Stimulated activated CD4-positive, alpha-beta T cell treated with anti-CD3 and anti-CD28 coated beads, Interleukin-1b, Interleukin-23, amount 100 ng/mL, for 24 hours (primary cell): ENCODE results near the gene RAP2A.

Source experiments
- DNase-seq, 4 experiments: peaks; one replicate each; pipeline ENCODE4 v3.0.0-alpha.2; 2020; ENCODE audit warnings: low read depth in 4 of 4, low spot score in 1 of 4

Gene RAP2A

DNA sequence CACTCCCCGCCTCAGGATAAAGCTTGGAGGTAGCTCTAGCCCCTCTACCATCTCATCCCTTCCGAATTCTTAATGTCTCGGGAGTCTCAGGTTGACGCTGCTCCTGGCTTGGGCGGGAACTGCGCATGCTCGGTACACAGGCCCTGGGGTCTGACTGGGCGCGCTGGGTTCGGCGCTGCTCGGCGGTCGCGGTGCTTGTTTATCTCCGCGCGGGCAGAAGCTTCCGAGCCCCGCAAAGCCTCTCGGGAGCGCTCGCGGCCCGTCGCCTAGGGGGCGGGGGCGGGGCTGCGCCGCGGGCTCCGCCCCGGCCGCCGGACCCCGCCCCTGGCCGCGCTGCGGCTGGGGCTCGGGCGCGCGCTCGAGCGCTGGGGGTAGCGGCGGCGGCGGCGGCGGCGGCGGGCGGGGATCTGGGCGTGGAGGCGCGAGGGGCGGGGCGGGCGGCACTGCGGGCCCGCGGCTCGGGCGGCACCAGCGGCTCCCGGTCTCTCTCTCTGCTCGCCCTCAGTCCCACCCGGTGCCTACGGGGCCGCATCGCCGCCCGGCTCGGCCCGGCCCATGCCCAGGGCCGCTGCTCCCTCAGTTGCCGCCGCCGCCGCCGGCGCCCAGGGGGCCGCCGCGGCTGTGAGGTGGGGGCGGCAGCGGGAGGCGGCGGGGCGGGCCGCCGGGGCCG, at the start of gene RAP2A:
Gene RAP2A, plus strand, starts transcription at position 443 of the 670 bp plus-strand sequence. CDS start 302 bp downstream, outside the sequence.
- DNase-seq = peak; percentile 70 to 83 (median 82)

DNA sequence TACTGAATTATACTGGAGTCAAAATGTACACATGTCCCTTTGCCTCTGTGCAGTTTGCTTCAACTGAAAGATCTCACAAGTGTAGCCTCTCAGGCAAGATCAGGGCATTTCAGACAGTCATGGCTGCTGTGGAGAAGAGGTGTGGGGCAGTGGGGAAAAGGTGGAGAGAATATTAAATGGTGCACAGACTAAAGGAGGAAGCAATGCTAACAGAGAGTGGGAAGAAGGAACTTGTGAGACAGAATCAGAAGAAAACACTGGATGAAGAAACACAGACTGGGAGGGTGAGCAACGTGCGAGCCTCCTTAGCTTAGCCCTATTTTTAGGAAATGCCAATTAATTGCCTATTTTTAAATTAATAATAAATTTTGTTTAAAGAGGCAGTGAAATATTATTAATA, 49.6 kb upstream of the RAP2A start:
- no peak for DNase-seq

DNA sequence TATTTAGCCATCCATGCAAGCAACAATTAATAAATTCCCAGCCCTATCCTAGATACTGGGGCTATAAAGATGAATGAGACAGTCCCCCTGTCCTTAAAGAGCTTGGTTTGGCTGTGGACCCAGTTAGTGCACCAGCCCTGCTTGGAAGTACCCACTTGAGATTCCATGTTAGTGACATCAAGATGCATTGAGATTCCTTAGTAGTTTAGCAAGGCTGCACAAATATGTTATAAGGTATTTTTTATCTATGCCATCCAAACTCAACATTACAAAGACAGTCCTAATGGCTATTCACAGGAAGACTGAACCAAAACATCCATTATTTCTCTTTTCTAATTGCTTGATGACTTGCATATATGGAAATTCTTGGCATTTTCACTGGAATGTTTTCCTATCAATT, 48.8 kb upstream of the RAP2A start:
- DNase-seq = no peak

DNA sequence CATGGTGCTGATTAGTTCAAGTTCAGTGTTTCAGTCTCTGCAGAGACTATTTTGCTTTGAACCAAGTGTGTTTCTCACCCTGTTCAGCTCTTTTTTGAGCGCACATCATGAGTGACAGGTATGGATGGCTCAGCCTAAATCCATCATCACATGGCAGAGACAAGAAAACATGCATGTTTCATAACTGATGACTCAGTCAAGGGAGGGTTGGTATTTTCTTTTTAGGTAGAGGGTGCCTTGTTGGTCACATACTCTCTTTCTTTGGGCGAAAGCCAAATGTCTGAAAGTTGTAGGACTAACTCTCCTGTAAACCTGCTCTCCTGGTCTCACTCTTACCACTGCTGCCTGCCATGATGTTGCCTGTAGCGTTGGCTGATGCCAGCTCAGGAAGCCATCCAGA, 48.1 kb upstream of the RAP2A start:
- no peak for DNase-seq

DNA sequence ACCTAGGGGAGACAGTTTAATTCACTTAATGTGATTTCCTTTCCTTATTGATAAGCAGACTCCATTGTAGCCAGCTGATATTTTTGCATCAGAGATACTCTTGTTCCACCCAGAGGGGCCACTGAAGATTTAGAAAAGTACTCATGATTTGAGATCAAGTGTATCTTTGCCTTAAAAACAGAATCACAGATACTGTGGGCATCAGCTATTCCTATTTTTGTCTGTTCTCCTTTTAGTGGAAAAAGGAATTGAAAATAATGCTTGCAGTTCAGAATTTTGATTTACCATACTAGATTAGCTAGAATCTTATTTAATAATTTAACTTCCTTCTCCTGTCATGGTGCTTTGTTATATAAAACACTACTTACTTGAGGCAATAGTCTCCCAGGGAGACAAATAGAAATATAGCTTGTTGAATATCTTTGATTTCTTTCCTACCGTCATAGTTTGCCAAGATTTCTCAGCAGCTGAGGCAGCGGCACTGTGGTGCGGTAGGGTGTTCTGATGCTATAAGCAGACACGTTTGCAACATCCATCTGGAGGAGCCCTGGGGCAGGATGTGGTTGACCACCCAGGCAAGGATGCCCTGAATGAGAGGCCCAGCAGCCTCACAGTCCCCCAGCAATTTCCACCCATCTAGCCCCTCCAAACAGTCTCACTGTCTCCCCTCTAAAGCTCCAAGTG, 47.0 kb upstream of the RAP2A start:
- no peak for DNase-seq

DNA sequence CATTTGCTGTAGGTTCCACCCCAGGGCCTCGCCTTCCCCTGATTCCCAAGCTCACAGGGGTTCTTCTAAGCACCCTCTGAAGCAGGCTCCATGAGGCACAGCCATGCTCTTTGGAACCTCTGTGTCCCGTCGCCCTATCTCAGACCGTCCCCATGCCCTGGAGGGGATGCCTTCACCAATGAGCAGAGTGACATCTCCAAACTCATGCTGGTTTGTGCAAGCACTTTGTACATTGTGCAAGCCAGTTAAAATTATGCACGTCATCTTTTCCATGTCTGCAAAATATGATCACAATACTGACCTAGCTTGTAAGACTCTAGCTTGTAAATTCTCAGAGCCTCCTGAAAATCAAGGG, 46.5 kb upstream of the RAP2A start:
- DNase-seq = no peak

DNA sequence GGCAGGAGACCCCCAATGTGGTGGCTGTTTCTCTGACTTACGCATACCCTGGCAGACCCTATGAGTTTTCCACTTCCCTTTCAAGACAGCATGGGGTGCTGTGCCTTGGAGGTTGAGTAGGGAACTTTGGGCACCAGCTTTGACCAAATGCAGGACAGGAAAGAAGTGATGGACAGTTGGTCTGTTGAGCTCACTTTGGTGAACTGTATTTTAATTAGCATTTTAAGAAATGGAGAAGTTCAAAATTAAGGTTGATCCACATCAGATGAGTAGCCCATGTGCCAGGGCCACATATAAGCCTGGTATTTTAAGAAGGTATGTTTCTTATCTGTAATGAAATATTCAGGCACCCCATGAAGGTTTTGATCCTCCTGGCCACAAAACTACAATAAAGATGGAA, 46.1 kb upstream of the RAP2A start:
- no peak for DNase-seq

DNA sequence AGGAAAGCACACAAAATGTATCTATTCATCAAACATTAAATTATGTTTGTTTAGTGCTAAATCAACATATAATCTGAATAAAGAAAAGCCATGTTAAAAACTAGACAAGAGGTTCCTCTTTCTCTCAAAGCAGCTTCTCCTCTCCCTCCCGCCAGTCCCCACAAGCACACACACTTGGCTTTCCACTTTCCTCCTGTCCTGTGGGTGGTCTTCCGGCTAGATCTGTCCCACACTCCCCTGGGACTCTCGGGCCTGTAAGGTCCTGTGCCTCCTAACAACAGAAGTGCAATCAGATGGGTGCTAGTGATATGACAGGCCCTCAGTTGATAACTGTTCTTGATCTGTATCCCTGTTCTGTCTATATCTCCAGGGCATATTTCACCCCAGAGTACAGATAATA, 45.6 kb upstream of the RAP2A start:
- DNase-seq = no peak

DNA sequence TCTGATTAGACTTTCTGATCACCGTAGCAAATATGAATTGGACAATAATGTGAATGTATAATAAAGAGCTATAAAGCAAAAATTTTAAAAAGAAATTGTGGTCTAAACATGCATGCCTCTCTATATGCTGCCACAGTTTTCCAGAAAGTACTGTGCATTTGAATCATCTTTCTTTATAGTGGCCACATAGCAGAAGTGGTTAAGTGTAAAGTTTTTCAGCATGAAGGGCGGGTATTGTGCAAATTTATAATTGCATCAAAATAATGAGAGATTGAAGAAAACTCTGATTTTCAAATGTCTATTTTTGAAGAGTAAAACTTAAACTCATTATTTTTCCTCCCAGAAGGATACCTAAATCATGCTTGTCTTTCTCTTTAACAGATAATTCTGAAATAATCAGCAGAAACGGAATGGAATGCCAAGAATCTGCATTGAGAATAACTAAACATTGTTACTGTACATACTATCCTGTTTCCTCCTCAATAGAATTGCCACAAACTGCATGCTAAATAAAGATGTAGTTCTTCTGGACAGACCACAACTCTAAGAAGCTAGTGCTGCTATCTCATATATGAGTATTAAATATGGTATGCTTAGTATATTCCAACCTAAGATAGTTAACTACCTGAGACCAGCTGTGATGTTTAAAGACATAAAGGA, 42.9 kb upstream of the RAP2A start:
- DNase-seq = no peak

DNA sequence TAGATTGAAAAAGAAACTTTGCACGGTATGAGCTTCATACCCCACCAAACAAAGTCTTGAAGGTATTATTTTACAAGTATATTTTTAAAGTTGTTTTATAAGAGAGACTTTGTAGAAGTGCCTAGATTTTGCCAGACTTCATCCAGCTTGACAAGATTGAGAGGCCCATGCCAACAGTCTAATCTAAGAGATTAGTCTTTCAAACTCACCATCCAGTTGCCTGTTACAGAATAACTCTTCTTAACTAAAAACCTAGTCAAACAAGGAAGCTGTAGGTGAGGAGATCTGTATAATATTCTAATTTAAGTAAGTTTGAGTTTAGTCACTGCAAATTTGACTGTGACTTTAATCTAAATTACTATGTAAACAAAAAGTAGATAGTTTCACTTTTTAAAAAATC, 41.9 kb upstream of the RAP2A start:
- no peak for DNase-seq

DNA sequence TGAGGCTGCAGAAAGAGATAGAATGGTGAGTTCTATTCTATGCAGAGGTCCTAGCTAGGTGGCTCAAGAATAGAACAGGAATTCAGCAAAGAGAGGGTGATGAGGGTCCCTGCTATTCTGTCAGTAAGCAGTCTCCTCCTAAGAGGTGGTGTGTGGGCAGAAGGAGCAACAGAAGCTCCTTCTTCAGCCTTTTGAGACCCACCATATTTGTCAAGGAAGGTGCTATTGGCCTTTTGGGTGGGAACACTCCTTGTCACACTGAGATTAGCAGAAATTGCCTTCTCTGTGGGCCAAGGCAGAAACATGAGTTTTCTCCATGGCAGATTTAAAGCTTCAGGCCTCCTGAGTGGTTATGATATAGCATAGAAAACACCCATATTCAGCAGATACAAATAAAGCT, 39.4 kb upstream of the RAP2A start:
- DNase-seq = no peak

DNA sequence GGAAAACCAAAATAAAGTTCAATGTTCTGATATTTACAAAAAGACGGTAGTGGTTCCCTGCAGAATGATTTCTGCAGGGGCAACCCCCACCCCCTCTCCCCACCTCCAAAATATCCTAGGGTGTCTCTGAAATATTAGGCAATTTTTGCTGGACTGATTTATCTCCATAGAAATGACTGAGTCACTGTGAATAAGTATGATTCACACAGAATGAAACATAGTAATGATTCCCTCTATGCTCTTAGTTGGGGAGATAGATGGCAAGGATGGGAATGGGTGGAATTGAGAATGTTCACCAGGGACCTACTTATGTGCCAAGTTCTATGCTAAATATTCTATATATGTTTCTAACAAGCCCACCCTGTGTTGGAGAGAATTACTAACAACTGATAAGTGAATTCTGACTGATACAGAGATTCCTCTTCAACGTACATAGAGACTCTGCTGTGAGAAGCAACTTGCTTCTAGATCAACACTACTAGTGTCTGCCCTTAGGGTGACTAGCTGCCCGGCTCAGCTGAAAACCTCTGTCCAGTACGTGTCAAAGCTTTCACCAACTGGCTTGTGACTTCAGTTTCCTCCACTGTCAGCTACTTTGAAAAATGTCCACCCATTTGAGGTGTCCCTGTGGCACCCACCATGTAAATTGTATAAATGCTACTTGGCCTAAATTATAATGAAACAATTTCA, 38.4 kb upstream of the RAP2A start:
- no peak for DNase-seq

DNA sequence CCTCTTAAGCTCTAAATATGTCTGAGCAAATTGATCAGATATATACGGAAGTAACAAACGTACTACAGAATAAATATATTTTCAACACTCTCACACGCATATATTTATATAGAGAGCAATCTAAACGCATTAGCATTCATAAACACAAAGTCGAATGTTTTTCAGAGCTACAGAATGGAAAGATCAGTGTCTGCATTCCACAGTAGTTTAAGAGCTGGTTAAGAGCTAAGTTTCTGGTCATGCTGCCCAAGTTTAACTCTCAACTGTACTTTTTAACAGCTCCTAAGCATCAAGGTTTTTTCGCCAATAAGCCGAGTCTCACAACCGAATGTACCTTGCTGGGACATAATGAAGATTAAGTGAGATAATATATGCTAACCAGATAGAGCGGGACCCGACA, 36.7 kb upstream of the RAP2A start:
- DNase-seq = no peak

DNA sequence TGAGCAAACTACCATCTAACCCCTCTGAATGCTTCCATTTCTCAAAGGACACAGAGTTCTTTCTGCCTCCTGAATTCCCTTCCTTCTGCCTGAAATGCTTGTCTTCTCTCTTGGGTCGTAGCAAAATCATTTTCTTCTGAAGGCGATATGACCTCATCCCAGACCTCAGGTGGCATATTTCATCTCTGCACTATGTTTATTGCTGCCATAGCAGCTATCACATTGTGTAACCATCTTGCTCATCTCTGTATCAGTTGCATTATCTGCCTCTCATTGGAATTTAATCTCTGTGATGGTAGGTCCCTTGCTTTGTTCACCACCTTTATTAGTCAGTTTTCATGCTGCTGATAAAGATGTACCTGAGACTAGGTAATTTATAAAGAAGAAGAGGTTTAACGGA, 32.5 kb upstream of the RAP2A start:
- DNase-seq = no peak

DNA sequence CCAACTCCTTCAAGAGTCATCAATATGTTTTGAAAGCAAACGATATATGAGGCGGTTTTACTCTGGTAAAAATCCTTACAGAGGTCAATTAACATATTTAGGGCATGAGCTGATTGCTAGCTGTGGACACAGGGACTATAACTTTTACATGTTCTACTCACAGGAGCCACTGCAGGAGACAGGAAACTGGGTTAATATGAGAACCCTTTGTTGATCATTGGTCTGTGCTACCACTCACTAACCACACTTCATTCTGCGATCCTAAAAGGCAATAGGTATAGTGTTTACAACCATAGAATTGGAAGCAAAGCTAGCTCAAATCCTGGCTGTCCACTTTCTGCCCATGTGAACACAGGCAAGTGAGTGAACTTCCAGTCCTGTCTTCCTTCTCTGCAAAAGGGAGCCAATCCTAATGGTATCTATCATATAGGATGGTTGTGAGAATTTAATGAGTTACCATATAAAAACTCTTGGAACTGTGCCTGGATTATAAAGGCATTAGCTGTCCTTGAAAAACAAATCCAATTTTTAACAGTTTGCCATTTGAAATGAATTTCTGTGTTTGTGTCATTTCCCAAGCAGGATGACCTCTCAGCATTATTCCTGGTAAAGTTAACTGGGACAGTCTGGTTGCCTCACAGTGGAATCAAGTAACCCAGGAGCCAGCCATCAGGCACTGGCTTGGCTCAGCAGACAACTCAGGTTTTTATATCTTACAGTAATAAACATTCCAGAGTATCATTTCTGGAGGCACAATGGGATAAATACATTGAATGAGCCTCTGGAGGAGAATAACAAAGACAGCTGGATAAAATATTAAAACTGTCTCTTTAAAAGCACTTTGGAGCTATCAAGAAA, 29.8 kb upstream of the RAP2A start:
- no peak for DNase-seq

DNA sequence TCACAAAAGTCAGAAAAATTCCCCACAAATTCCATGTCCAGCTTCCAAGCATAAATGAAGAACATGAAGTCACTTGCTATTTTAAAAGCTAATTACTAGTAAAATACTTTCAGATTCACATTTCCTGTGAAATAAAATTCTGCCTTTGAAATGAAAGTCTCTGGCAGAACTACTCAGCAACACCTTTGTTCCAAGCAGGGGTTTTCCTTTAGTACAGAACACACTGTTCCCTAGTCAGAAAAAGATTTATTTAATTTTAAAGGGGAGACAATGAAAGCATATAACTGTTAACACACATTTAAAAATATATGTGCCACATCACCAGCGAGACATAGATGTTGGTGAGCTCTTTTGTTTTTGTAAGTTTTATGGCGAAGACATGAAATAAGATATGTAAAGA, 26.4 kb upstream of the RAP2A start:
- DNase-seq = no peak

DNA sequence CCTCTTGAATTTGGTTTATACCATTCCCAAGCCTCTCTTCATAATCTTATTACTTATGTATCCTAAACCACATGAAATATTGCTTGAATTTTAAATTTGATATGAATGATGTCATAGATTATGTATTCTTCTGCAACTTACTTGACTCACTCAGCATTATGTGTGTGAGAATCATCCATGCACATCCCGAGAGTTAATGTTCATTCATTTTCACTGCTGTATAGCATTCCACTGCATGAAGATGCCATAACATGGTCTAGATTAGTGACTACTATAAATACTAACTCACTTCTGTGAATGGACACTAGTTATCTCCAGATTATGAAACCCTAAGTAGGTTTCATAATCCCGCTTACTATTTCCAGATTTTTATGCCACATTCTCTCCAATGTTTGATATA, 25.0 kb upstream of the RAP2A start:
- no peak for DNase-seq

DNA sequence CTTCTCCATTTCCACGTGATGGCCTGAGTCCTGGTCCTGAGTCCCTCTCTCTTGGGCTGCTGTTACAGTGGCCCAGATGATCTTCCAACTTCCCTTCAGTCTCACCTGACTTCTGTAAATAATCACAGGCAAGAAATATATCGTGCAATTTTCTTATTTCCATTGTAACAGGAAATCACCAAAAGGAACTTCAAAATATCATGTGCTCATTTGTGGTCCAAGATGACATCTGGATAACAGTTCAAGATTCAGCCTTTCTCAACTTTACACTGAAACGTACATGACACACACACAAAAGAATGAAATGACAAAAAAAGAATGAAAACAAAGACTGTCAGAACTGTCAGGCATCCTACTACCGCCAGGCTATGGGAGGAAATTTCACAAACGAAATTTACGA, 22.0 kb upstream of the RAP2A start:
- no peak for DNase-seq

DNA sequence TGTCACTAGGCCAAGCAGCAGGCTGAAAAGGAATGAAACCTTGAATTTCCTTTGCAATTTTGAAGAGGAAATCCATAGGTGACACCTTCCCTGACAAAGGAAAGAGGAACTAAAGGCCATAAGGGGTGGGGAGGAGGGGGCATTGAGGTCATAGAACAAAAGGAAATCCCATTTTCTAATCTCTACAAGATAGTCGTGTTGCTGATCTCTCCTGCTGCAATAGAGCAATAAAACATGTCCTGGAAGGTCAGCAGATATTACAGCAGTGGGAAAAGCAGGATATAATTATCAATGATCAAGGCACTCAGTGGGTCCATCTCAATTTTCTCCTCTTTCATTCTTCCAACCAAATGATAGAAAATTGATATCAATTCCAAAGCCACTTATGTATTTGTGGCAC, 20.3 kb upstream of the RAP2A start:
- DNase-seq = no peak

DNA sequence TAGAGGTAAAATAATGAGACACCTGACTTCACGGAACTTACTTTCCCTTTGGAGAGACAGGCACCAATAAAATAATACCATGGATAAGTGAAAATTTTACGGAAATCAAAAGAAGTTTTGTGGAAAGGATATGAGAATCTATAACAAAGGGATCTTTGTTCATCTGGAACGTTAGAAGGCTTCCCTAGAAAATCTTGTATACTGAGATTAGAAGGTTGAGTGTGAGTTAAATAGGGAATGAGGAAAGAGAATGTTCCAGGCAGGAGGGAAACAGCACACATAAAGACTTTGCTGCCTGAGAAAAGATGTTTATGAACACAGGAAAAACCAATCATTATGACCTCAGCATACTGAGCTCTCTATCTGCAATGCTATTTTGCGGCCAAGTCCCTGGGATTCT, 19.6 kb upstream of the RAP2A start:
- DNase-seq = no peak

DNA sequence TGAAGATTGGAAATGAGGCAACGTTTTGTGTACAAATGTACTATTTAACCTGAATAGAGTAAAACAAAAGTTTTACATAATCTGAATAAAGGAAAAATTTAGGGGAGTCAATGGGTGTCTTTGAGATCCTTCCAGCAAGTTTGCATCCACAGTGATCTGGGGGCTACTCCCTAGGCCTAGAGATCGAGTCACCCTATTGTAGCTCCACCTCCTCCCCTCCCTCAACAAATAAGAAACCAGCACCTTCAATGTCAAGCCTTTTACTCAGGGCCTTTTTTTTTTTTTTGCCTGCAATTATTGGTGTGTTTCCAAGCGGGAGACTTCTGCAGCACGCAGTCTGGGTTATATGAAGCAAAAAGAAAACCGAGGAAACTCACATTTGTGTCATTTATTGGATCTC, 16.3 kb upstream of the RAP2A start:
- no peak for DNase-seq
